ENCODE measurements around the gene BMX.

The BMX gene

DNA sequence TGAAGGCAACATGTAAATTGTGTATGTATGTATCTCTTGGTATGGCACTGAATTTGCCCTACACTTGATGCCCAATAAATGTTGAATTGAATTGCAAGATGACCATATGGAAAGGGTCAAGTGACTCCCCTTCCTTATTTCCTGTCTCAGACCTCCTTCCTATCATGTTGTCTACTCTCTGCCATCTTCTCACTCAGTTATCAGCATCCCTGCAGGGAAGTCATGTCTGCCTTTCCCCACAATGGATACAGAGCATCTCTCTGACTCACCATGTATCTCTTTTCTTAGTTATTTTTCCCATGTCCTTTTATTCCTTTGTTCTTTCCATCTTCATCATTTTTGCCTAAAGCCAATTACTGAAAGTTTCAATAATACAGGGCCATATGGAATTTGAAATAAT, 22.5 kb downstream of the BMX start:
- Mint-ChIP-seq H3K4me1 (no peaks in the 10 kb centered on the region), H3K27me3 (ENCODE audit: low read depth, poor library complexity) (no peaks in the 10 kb centered on the region), H3K9me3 (no peaks in the 10 kb centered on the region), H3K36me3 (ENCODE audit: low read depth) (no peaks in the 10 kb centered on the region), H3K4me3 (no peak overlapping the region), H3K27ac (no peak overlapping the region)
- TF ChIP-seq, protein P1, sequence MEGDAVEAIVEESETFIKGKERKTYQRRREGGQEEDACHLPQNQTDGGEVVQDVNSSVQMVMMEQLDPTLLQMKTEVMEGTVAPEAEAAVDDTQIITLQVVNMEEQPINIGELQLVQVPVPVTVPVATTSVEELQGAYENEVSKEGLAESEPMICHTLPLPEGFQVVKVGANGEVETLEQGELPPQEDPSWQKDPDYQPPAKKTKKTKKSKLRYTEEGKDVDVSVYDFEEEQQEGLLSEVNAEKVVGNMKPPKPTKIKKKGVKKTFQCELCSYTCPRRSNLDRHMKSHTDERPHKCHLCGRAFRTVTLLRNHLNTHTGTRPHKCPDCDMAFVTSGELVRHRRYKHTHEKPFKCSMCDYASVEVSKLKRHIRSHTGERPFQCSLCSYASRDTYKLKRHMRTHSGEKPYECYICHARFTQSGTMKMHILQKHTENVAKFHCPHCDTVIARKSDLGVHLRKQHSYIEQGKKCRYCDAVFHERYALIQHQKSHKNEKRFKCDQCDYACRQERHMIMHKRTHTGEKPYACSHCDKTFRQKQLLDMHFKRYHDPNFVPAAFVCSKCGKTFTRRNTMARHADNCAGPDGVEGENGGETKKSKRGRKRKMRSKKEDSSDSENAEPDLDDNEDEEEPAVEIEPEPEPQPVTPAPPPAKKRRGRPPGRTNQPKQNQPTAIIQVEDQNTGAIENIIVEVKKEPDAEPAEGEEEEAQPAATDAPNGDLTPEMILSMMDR (IDR thresholded peaks at IDR 0.05) = no peak
- DNase-seq = no peak

DNA sequence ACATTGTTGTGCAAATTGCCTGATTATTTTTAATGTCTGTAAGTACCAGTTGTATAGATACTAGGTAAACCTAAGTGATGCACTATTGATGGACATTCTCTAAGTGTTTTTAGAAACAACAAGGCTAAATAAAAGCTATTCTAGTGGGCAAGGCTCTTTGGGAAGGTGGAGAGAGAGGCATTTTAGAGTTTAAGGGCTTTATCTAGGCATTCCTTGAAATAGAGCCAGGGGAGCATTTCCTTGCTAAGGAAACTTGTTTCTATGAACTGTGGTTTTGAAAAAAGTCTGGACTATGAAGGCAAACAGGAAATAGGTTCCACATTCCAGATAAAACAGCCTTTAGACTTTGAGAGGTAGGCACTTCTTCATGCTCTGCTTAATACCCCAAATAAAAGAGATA, 23.8 kb downstream of the BMX start:
- no peaks in the 10 kb centered on the region for H3K9me3 Mint-ChIP-seq
- DNase-seq = no peak
- TF ChIP-seq, protein P1 (IDR thresholded peaks at IDR 0.05) = no peak
- H3K27ac Mint-ChIP-seq = no peak overlapping the region
- no peaks in the 10 kb centered on the region for H3K36me3 Mint-ChIP-seq (ENCODE audit: low read depth)
- no peak overlapping the region for H3K4me3 Mint-ChIP-seq
- H3K27me3 Mint-ChIP-seq (ENCODE audit: low read depth, poor library complexity) = no peaks in the 10 kb centered on the region
- no peaks in the 10 kb centered on the region for H3K4me1 Mint-ChIP-seq

DNA sequence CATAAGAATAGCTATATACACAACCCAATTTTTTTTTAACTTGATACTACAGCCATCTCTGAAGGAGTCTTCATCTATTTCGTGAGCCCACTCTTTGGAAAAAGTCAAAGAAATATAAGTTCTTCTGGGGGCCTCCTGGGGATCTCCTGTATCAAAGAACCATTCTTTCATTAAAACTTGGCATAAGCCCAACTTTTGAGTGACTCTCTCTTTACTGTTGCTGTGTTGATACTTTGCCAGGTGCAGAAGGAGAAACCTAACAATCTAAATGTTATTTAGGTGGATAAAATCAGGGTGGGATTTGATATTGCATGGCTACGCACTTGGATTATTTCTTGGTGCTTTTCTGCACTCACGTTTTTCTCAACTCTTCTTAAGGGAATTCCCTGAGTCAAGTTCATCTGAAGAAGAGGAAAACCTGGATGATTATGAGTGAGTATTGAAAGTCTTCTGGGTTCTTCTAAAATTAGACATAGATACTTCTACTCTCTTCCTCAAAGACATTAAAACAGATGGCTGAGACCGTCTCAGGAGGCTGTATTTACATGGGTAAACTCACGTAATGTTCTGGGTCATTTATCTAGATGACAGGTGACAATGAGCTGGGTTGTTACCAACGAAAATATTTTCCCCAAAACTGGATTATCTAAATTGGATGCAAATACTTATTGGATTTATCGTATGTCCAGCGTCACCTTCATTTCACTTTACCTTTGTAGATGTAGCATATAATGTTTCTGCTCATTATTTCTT, 25.2 kb downstream of the BMX start:
- Mint-ChIP-seq H3K27ac (no peak overlapping the region), H3K36me3 (ENCODE audit: low read depth) (no peaks in the 10 kb centered on the region), H3K9me3 (no peaks in the 10 kb centered on the region), H3K4me1 (no peaks in the 10 kb centered on the region), H3K4me3 (no peak overlapping the region), H3K27me3 (ENCODE audit: low read depth, poor library complexity) (no peaks in the 10 kb centered on the region)
- no peak for DNase-seq
- TF ChIP-seq, protein P1 (IDR thresholded peaks at IDR 0.05) = no peak

GRCh38 chrX:15529165-15529564, 28.6 kb downstream of the BMX start:
- no peak for DNase-seq
- Mint-ChIP-seq H3K4me3 (no peak overlapping the region), H3K27ac (no peak overlapping the region), H3K36me3 (ENCODE audit: low read depth) (no peaks in the 10 kb centered on the region), H3K27me3 (ENCODE audit: low read depth, poor library complexity) (peaks cover 3% of the 10 kb centered on the region), H3K4me1 (no peaks in the 10 kb centered on the region), H3K9me3 (no peaks in the 10 kb centered on the region)
- TF ChIP-seq, protein P1 (IDR thresholded peaks at IDR 0.05) = no peak

DNA sequence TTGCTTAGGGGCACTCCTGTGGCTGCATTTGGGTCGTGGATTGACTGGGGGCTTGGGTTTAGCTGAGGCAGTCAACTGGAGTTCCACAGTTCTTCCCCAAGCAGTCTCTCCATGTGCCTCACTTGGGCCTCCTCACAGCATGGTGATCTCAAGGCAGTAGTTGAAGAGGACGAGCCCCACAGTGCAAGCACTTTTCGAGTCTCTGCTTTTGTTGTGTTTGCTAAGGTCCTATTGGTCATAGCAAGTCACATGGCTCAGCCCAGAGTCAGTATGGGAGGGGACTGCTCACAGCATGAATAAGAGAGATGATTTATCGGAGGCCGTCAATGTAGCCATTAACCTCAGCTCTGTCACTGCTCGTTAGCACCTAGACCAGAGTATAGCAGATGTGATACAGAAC, 29.7 kb downstream of the BMX start:
- H3K27me3 Mint-ChIP-seq (ENCODE audit: low read depth, poor library complexity) = peaks cover 3% of the 10 kb centered on the region

More for the DNA sequence above, 29.7 kb downstream of the BMX start:
- Mint-ChIP-seq H3K9me3 (no peaks in the 10 kb centered on the region), H3K36me3 (ENCODE audit: low read depth) (no peaks in the 10 kb centered on the region), H3K4me3 (no peak overlapping the region), H3K27ac (peak overlapping the region; percentile 30), H3K4me1 (no peaks in the 10 kb centered on the region)
- TF ChIP-seq, protein P1 (IDR thresholded peaks at IDR 0.05) = no peak
- DNase-seq = no peak

All from nephron progenitor cell (in vitro differentiated cells).